ENCODE results near the gene CISTR.

CISTR gene

DNA sequence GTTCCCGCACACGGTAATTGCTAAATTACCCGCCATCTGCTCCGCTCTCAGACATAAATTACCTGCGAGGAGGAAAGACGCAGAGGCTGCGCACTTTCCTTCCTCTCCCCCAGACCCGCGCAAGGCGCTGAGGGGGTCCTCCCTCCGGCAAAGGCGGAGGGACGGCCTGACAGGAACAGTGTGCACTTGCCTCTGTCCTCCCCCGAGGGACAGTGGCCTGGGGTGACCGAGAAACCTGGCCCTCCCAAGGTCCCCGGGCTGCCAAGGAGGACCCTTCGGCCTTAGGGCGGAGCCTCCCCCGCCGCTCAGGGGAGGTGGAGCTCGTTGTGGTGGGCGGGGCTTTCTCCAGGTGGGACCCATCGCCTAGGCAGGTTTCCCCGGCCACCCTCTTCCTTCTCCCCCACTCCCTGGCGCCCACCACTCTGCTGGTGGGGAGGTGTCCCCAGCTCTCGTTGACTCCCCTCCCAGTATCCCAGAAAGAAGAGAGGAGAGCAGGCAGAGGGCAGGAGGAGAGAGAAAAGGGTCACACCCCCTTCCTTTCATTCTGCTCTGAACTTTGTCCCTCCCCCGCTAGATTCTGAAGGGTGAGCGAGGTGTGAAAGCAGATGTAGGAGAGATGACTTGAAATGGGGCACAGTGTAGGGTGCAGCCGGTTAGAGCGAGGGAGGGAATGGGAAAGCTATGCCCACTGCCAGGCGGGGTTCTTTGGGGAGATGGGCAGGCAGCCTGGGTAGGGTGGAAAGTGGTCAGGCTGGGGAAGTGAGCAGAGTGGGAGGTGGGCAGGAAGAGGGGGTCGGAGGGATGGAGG, 13.2 kb downstream of the CISTR start (continued):
- TF ChIP-seq SP2 (tag by site-specific recombination; IDR thresholded peaks at IDR 0.05) (peak; percentile 53), ZNF548 (tag by site-specific recombination; IDR thresholded peaks at IDR 0.05) (no peak), ZNF112 (tag by site-specific recombination; IDR thresholded peaks at IDR 0.05) (no peak), ZNF404 (tag by site-specific recombination; IDR thresholded peaks at IDR 0.05) (no peak), ZBTB48 (tag by site-specific recombination; IDR thresholded peaks at IDR 0.05) (no peak), ZNF747 (tag by site-specific recombination; IDR thresholded peaks at IDR 0.05) (no peak), IKZF3 (tag by site-specific recombination; IDR thresholded peaks at IDR 0.05) (no peak), ZNF660 (tag by site-specific recombination; IDR thresholded peaks at IDR 0.05) (no peak), ZNF174 (tag by site-specific recombination; IDR thresholded peaks at IDR 0.05) (no peak), ZFHX2 (tag by site-specific recombination; conservative IDR thresholded peaks at IDR 0.05) (peak; percentile 84), KLF9 (tag by site-specific recombination; IDR thresholded peaks at IDR 0.05; ENCODE audit: low read depth) (peak; percentile 79), ZNF146 (tag by site-specific recombination; IDR thresholded peaks at IDR 0.05) (no peak), EGR2 (tag by site-specific recombination; IDR thresholded peaks at IDR 0.05; ENCODE audit: low read depth) (peak; percentile 78), ZNF610 (tag by site-specific recombination; IDR thresholded peaks at IDR 0.05; ENCODE audit: borderline replicate concordance) (no peak), BCL11B (tag by site-specific recombination; IDR thresholded peaks at IDR 0.05; ENCODE audit: low read depth) (no peak), SP3 (tag by site-specific recombination; IDR thresholded peaks at IDR 0.05) (peak; percentile 41; the same call in 1 of the 2 replicates), ZNF707 (tag by site-specific recombination; IDR thresholded peaks at IDR 0.05) (no peak), ZNF701 (tag by site-specific recombination; IDR thresholded peaks at IDR 0.05) (peak; percentile 36; the same call in 1 of the 2 replicates), ZNF366 (tag by site-specific recombination; conservative IDR thresholded peaks at IDR 0.05) (peak; percentile 82), SP7 (tag by site-specific recombination; IDR thresholded peaks at IDR 0.05) (no peak; the same call in 1 of the 2 replicates)
- TF ChIP-seq, protein P1, sequence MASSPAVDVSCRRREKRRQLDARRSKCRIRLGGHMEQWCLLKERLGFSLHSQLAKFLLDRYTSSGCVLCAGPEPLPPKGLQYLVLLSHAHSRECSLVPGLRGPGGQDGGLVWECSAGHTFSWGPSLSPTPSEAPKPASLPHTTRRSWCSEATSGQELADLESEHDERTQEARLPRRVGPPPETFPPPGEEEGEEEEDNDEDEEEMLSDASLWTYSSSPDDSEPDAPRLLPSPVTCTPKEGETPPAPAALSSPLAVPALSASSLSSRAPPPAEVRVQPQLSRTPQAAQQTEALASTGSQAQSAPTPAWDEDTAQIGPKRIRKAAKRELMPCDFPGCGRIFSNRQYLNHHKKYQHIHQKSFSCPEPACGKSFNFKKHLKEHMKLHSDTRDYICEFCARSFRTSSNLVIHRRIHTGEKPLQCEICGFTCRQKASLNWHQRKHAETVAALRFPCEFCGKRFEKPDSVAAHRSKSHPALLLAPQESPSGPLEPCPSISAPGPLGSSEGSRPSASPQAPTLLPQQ (tag by site-specific recombination; IDR thresholded peaks at IDR 0.05), result peak; percentile 60; the same call in 1 of the 2 replicates
- TF ChIP-seq, protein P2, sequence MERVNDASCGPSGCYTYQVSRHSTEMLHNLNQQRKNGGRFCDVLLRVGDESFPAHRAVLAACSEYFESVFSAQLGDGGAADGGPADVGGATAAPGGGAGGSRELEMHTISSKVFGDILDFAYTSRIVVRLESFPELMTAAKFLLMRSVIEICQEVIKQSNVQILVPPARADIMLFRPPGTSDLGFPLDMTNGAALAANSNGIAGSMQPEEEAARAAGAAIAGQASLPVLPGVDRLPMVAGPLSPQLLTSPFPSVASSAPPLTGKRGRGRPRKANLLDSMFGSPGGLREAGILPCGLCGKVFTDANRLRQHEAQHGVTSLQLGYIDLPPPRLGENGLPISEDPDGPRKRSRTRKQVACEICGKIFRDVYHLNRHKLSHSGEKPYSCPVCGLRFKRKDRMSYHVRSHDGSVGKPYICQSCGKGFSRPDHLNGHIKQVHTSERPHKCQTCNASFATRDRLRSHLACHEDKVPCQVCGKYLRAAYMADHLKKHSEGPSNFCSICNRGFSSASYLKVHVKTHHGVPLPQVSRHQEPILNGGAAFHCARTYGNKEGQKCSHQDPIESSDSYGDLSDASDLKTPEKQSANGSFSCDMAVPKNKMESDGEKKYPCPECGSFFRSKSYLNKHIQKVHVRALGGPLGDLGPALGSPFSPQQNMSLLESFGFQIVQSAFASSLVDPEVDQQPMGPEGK (tag by site-specific recombination; IDR thresholded peaks at IDR 0.05), result 0 out of 2 replicates have a peak, but pooled peaks have one; percentile 7
- TF ChIP-seq, protein P3, sequence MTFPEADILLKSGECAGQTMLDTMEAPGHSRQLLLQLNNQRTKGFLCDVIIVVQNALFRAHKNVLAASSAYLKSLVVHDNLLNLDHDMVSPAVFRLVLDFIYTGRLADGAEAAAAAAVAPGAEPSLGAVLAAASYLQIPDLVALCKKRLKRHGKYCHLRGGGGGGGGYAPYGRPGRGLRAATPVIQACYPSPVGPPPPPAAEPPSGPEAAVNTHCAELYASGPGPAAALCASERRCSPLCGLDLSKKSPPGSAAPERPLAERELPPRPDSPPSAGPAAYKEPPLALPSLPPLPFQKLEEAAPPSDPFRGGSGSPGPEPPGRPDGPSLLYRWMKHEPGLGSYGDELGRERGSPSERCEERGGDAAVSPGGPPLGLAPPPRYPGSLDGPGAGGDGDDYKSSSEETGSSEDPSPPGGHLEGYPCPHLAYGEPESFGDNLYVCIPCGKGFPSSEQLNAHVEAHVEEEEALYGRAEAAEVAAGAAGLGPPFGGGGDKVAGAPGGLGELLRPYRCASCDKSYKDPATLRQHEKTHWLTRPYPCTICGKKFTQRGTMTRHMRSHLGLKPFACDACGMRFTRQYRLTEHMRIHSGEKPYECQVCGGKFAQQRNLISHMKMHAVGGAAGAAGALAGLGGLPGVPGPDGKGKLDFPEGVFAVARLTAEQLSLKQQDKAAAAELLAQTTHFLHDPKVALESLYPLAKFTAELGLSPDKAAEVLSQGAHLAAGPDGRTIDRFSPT (tag by site-specific recombination; IDR thresholded peaks at IDR 0.05), result 0 out of 2 replicates have a peak, but pooled peaks have one; percentile 11
- TF ChIP-seq, protein P4, sequence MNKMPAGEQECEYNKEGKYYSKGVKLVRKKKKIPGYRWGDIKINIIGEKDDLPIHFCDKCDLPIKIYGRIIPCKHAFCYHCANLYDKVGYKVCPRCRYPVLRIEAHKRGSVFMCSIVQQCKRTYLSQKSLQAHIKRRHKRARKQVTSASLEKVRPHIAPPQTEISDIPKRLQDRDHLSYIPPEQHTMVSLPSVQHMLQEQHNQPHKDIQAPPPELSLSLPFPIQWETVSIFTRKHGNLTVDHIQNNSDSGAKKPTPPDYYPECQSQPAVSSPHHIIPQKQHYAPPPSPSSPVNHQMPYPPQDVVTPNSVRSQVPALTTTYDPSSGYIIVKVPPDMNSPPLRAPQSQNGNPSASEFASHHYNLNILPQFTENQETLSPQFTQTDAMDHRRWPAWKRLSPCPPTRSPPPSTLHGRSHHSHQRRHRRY (tag by site-specific recombination; IDR thresholded peaks at IDR 0.05), result no peak

Data from HEK293 (cell line).